IMR-90 (cell line): ENCODE data around the gene ZNF19. TPM values are rescaled to one million over a fixed set of nuclear protein-coding genes. Genes with fewer than 3 reads are reported as not detected.

Experiments used
- ATAC-seq: fragments of 200-7000 bp; cut with Tn5 transposase; 2 replicates; pipeline ENCODE4 v1.9.1; 2020; ENCODE audit warnings: low read depth, mild to moderate bottlenecking, moderate library complexity
- BruUV-seq: library from RNA; stranded (reverse); fragments of 400-500 nt; replicated peaks from 2 replicates; lab custom pipeline; 2021; lab: Mats Ljungman, UMichigan
- CTCF ChIA-PET: fragments of 300-600 bp; formaldehyde crosslinking; extraction: SDS; loops from one replicate; lab custom pipeline; 2021; ENCODE audit warnings: antibody characterized with exemption; lab: Yijun Ruan, JAX
- POLR2A ChIA-PET: fragments of 300-600 bp; sonication (Branson Sonifier 250); formaldehyde crosslinking; loops from one replicate; lab custom pipeline; 2022; ENCODE audit warnings: antibody characterized with exemption; ENCODE audit not compliant: unreplicated experiment; lab: Charles Lee
- DNase-seq: peaks from one replicate; pipeline ENCODE4 v3.0.0; 2013
- H2AFZ ChIP-seq: replicated peaks from 2 replicates; pipeline ENCODE3; 2013; ENCODE audit warnings: low read length, mild to moderate bottlenecking; ENCODE audit not compliant: poor library complexity
- H2AK5ac ChIP-seq: 2 replicates; pipeline ENCODE4 v1.6.1; 2013; ENCODE audit warnings: low read depth, low read length, inconsistent platforms
- H2AK9ac ChIP-seq: replicated peaks from 2 replicates; pipeline ENCODE3; 2013; ENCODE audit warnings: mild to moderate bottlenecking, low read depth, low read length, moderate library complexity; ENCODE audit not compliant: poor library complexity
- H2BK120ac ChIP-seq: 2 replicates; pipeline ENCODE4 v1.6.1; 2013; ENCODE audit warnings: low read depth, low read length, inconsistent platforms
- H2BK15ac ChIP-seq: 3 replicates; pipeline ENCODE4 v1.6.1; 2013; ENCODE audit warnings: low read depth, low read length, inconsistent platforms
- H2BK20ac ChIP-seq: 2 replicates; pipeline ENCODE4 v1.6.1; 2013; ENCODE audit warnings: low read depth, mild to moderate bottlenecking, inconsistent platforms, low read length, moderate library complexity
- H2BK5ac ChIP-seq: 2 replicates; pipeline ENCODE4 v1.6.1; 2013; ENCODE audit warnings: mild to moderate bottlenecking, low read depth, low read length, inconsistent platforms; ENCODE audit not compliant: poor library complexity, severe bottlenecking
- H3K14ac ChIP-seq: replicated peaks from 2 replicates; pipeline ENCODE4 v1.6.1; 2013; ENCODE audit warnings: low read depth, low read length, inconsistent platforms
- H3K18ac ChIP-seq: 2 replicates; pipeline ENCODE4 v1.6.1; 2013; ENCODE audit warnings: low read depth, low read length, control low read depth
- H3K23ac ChIP-seq: 2 replicates; pipeline ENCODE4 v1.6.1; 2013; ENCODE audit warnings: low read depth, low read length, inconsistent platforms
- H3K27ac ChIP-seq: 2 replicates; pipeline ENCODE4 v1.5.1; 2013; ENCODE audit warnings: mild to moderate bottlenecking, control low read depth, low read length; ENCODE audit not compliant: insufficient read depth
- H3K27me3 ChIP-seq: 2 replicates; pipeline ENCODE4 v1.6.1; 2013; ENCODE audit warnings: low read length; ENCODE audit not compliant: control insufficient read depth, insufficient read depth
- H3K36me3 ChIP-seq: 2 replicates; pipeline ENCODE4 v1.6.1; 2013; ENCODE audit warnings: low read length, mixed read lengths; ENCODE audit not compliant: control insufficient read depth, insufficient read depth
- H3K4ac ChIP-seq: 2 replicates; pipeline ENCODE4 v1.6.1; 2013; ENCODE audit warnings: low read depth, low read length, inconsistent platforms
- H3K4me1 ChIP-seq: 2 replicates; pipeline ENCODE4 v1.6.1; 2013; ENCODE audit warnings: low read length, mixed read lengths; ENCODE audit not compliant: control insufficient read depth, insufficient read depth
- H3K4me2 ChIP-seq: 2 replicates; pipeline ENCODE4 v1.6.1; 2013; ENCODE audit warnings: low read depth, mild to moderate bottlenecking, control low read depth, low read length, moderate library complexity
- H3K4me3 ChIP-seq: 2 replicates; pipeline ENCODE4 v1.5.1; 2013; ENCODE audit warnings: low read depth, mild to moderate bottlenecking, control low read depth, low read length, moderate library complexity; ENCODE audit not compliant: insufficient read depth
- H3K56ac ChIP-seq: 2 replicates; pipeline ENCODE4 v1.6.1; 2013; ENCODE audit warnings: low read length, inconsistent platforms; ENCODE audit not compliant: insufficient read depth; ENCODE audit errors: extremely low read depth
- H3K79me1 ChIP-seq, 2 experiments: 2 replicates each; pipeline ENCODE4 v1.6.1; 2013; ENCODE audit warnings: low read length in 2 of 2, inconsistent platforms in 1 of 2, low read depth in 1 of 2
- H3K9ac ChIP-seq: 2 replicates; pipeline ENCODE4 v1.6.1; 2013; ENCODE audit warnings: low read depth, low read length, control low read depth
- H3K9me1 ChIP-seq: 2 replicates; pipeline ENCODE4 v1.6.1; 2013; ENCODE audit warnings: low read length, inconsistent platforms; ENCODE audit not compliant: insufficient read depth
- H3K9me3 ChIP-seq: 2 replicates; pipeline ENCODE4 v1.6.1; 2013; ENCODE audit warnings: low read length; ENCODE audit not compliant: control insufficient read depth, insufficient read depth
- H4K20me1 ChIP-seq: 2 replicates; pipeline ENCODE4 v1.6.1; 2013; ENCODE audit warnings: low read length, inconsistent platforms; ENCODE audit not compliant: insufficient read depth
- H4K5ac ChIP-seq: 2 replicates; pipeline ENCODE4 v1.6.1; 2013; ENCODE audit warnings: mild to moderate bottlenecking, low read depth, low read length, control low read depth
- H4K8ac ChIP-seq, 2 experiments: 2 replicates each; pipeline ENCODE4 v1.6.1; 2013; ENCODE audit warnings: low read depth in 2 of 2, low read length in 2 of 2, control low read depth in 1 of 2, inconsistent platforms in 1 of 2
- H4K91ac ChIP-seq: 2 replicates; pipeline ENCODE4 v1.6.1; 2013; ENCODE audit warnings: low read depth, low read length, inconsistent platforms; ENCODE audit not compliant: insufficient read depth
- BHLHE40 ChIP-seq: fragments of 150-350 bp; IDR thresholded peaks from 2 replicates; pipeline ENCODE4 v1.6.1; 2016; ENCODE audit warnings: mild to moderate bottlenecking, low read depth, low read length
- CEBPB ChIP-seq: IDR thresholded peaks from 2 replicates; pipeline ENCODE4 v1.6.1; 2012; ENCODE audit warnings: low read depth, low read length, improper control_type of control experiment
- CHD1 ChIP-seq: IDR thresholded peaks from 2 replicates; pipeline ENCODE4 v1.6.1; 2012; ENCODE audit warnings: low read depth, low read length, improper control_type of control experiment
- ELK1 ChIP-seq: fragments of 150-350 bp; IDR thresholded peaks from 2 replicates; pipeline ENCODE4 v1.6.1; 2016; ENCODE audit warnings: low read depth, mild to moderate bottlenecking, low read length, moderate library complexity, borderline replicate concordance
- FOS ChIP-seq: fragments of 150-350 bp; IDR thresholded peaks from 2 replicates; pipeline ENCODE4 v1.6.1; 2016; ENCODE audit warnings: low read depth, low read length
- MAZ ChIP-seq: IDR thresholded peaks from 2 replicates; pipeline ENCODE4 v1.6.1; 2012; ENCODE audit warnings: low read depth, mild to moderate bottlenecking, low read length, improper control_type of control experiment, moderate library complexity, borderline replicate concordance
- MXI1 ChIP-seq: IDR thresholded peaks from 2 replicates; pipeline ENCODE4 v1.6.1; 2012; ENCODE audit warnings: low read depth, mild to moderate bottlenecking, low read length, moderate library complexity, borderline replicate concordance
- NFE2L2 ChIP-seq: fragments of 150-350 bp; IDR thresholded peaks from 2 replicates; pipeline ENCODE4 v1.6.1; 2016; ENCODE audit warnings: low read depth, mild to moderate bottlenecking, low read length
- RAD21 ChIP-seq: IDR thresholded peaks from 2 replicates; pipeline ENCODE4 v1.6.1; 2012; ENCODE audit warnings: low read length, improper control_type of control experiment
- RFX5 ChIP-seq: IDR thresholded peaks from 2 replicates; pipeline ENCODE4 v1.8.0; 2012; ENCODE audit warnings: low read depth, mild to moderate bottlenecking, low read length, moderate library complexity
- SMC3 ChIP-seq: fragments of 150-350 bp; IDR thresholded peaks from 2 replicates; pipeline ENCODE4 v1.6.1; 2016; ENCODE audit warnings: low read depth, mild to moderate bottlenecking, antibody characterized with exemption, low read length, moderate library complexity
- WGBS, 2 experiments: methylation state at CpG; one replicate each; pipeline versions ENCODE4 v1.1.5 to v1.1.7; 2013; ENCODE audit warnings: missing lambda C conversion rate in 2 of 2; ENCODE audit not compliant: insufficient read length in 1 of 2; ENCODE audit errors: extremely low coverage in 2 of 2; 5-methylcytosine and 5-hydroxymethylcytosine counted together
- dilution Hi-C: fragments of 300-500 bp; cut with HindIII; formaldehyde crosslinking; loops from one replicate; pipeline ENCODE4 v1.14.3; 2018; ENCODE audit warnings: low sequenced_read_pairs; ENCODE audit not compliant: unreplicated experiment
- in situ Hi-C: fragments of 300-500 bp; cut with MboI; formaldehyde crosslinking; loops from 3 replicates; pipeline ENCODE4 v1.14.3; 2019; ENCODE audit warnings: low sequenced_read_pairs, inconsistent platforms, mixed read lengths
- intact Hi-C: fragments of 100-400 bp; cut with micrococcal nuclease; formaldehyde crosslinking; loops from 2 replicates; pipeline ENCODE4 v1.10.0; 2022
- polyA plus RNA-seq, 3 experiments: library from polyadenylated mRNA; depleted of rRNA; stranded (reverse); fragments of >200 nt; gene quantifications; 2 replicates each; pipeline ENCODE4 v1.2.3, GENCODE V29; 2012; ENCODE audit warnings: low replicate concordance in 1 of 3
- total RNA-seq: library from RNA; depleted of rRNA; stranded (reverse); fragments of >200 nt; gene quantifications from 2 replicates; pipeline ENCODE4 v1.2.3, GENCODE V29; 2012
- TF ChIP-seq, protein P1 (sequence below): fragments of 150-350 bp; IDR thresholded peaks from 2 replicates; pipeline ENCODE4 v1.6.1; 2017; ENCODE audit warnings: mild to moderate bottlenecking, antibody characterized with exemption, low read length, low read depth

The ZNF19 gene
- total and polyA plus RNA-seq, 2 of the 4 experiments (the other 2 are of a cell fraction), result 0.89 to 2.9 TPM

DNA sequence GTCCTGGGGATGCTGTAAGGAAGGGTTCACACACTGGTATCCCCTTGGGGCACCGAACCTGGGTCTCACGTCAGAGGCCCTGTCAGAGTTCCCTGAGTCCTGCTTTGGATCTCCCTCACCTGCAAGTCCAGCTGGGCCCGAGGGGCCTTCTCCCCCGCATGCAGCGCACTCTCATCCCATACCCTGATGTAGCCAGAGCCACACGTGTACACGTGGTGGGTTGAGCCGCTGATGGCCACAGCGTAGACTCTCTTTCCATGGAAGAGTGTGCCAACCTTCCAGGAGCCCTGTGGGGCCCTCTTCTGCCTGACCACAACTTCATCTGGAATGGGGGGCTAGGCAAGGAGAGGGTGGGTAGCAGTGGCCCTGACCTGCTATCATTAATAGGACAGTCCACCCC lies 57.1 kb downstream of the ZNF19 start:
- Histone ChIP-seq H2BK5ac (no peak overlapping the region), H3K27ac (no peak overlapping the region), H4K20me1 (no peaks in the 10 kb centered on the region), H3K79me1 (no peaks in the 10 kb centered on the region), H4K91ac (no peak overlapping the region), H2AK9ac (no peak overlapping the region), H3K14ac (no peak overlapping the region), H4K5ac (no peak overlapping the region), H3K9me3 (no peaks in the 10 kb centered on the region), H3K27me3 (peaks cover 1% of the 10 kb centered on the region), H3K18ac (no peak overlapping the region), H4K8ac (no peak overlapping the region), H3K4me1 (no peaks in the 10 kb centered on the region), H3K9ac (no peak overlapping the region), H2BK20ac (no peak overlapping the region), H2BK120ac (no peak overlapping the region), H3K56ac (no peak overlapping the region), H3K36me3 (no peaks in the 10 kb centered on the region), H3K4me3 (no peak overlapping the region), H3K23ac (no peak overlapping the region), H3K4me2 (no peak overlapping the region), H3K4ac (no peak overlapping the region), H2BK15ac (no peak overlapping the region), H2AK5ac (no peak overlapping the region), H2AFZ (no peak overlapping the region), H3K9me1 (no peaks in the 10 kb centered on the region)
- in situ Hi-C loops (no loop called here), intact Hi-C loops (no loop called here), dilution Hi-C loops (no loop called here)
- CTCF ChIA-PET, result no interaction called here
- POLR2A ChIA-PET, result no interaction called here
- no peak for TF ChIP-seq ELK1
- TF ChIP-seq BHLHE40, result no peak
- no peak for TF ChIP-seq NFE2L2
- TF ChIP-seq MAZ, result no peak
- no peak for TF ChIP-seq MXI1
- no peak for TF ChIP-seq CEBPB
- TF ChIP-seq RFX5, result no peak
- TF ChIP-seq, protein P1, sequence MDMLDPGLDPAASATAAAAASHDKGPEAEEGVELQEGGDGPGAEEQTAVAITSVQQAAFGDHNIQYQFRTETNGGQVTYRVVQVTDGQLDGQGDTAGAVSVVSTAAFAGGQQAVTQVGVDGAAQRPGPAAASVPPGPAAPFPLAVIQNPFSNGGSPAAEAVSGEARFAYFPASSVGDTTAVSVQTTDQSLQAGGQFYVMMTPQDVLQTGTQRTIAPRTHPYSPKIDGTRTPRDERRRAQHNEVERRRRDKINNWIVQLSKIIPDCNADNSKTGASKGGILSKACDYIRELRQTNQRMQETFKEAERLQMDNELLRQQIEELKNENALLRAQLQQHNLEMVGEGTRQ, result no peak
- TF ChIP-seq FOS, result no peak
- TF ChIP-seq SMC3, result no peak
- TF ChIP-seq RAD21, result no peak
- TF ChIP-seq CHD1, result no peak
- no CpG with 5 or more reads among the region's 9 CpGs for WGBS, 2 experiments
- BruUV-seq, result no TSS peak
- no peak for ATAC-seq
- no peak for DNase-seq
